B cell (primary cell): ENCODE data around the gene HCN2. TPM values are rescaled to one million over a fixed set of nuclear protein-coding genes. Genes with fewer than 3 reads are reported as not detected.

Source experiments
- ATAC-seq: fragments of 200-7000 bp; cut with Tn5 transposase; one replicate; pipeline ENCODE4 v1.10.0; 2021; ENCODE audit warnings: low read depth, mild to moderate bottlenecking, moderate number of reproducible peaks, moderate library complexity
- CTCF ChIA-PET: fragments of 350-600 bp; sonication (Branson Sonifier 250); formaldehyde crosslinking; loops from one replicate; lab custom pipeline; 2021; ENCODE audit warnings: antibody characterized with exemption, inconsistent platforms; lab: Charles Lee
- POLR2A ChIA-PET: fragments of 350-600 bp; sonication (Branson Sonifier 250); formaldehyde crosslinking; loops from one replicate; lab custom pipeline; 2021; ENCODE audit warnings: antibody characterized with exemption; lab: Charles Lee
- DNase-seq: peaks from one replicate; pipeline ENCODE4 v3.0.0; 2013
- H2AFZ ChIP-seq: 2 replicates; pipeline ENCODE4 v1.6.1; 2012; ENCODE audit warnings: mild to moderate bottlenecking, low read depth, low read length; ENCODE audit not compliant: insufficient read depth, poor library complexity, severe bottlenecking
- H3K27ac ChIP-seq, 2 donors: 1 replicate in 1 of 2; 2 replicates in 1 of 2; pipeline ENCODE4 v1.5.1; 2012 to 2013; ENCODE audit warnings: low read length in 2 of 2, mild to moderate bottlenecking in 2 of 2, moderate library complexity in 1 of 2
- H3K27me3 ChIP-seq, 4 experiments: fragments of 200-600 bp in 1 of 4; sonication (generic) in 1 of 4; replicated peaks in 1 of 4; 1 replicate in 2 of 4; 2 replicates in 2 of 4; pipeline versions ENCODE4 v1.6.1 to v1.7.0; 2013 to 2016; ENCODE audit warnings: low read length in 3 of 4, mild to moderate bottlenecking in 2 of 4, mixed read lengths in 1 of 4, moderate library complexity in 1 of 4; ENCODE audit not compliant: insufficient read depth in 4 of 4, control insufficient read depth in 3 of 4; ENCODE audit errors: control extremely low read depth in 1 of 4
- H3K36me3 ChIP-seq, 2 experiments: replicated peaks in 1 of 2; 1 replicate in 1 of 2; 2 replicates in 1 of 2; pipeline versions ENCODE4 v1.6.1 to v1.7.1; 2013; ENCODE audit warnings: low read length in 1 of 2; ENCODE audit not compliant: insufficient read depth in 2 of 2, control insufficient read depth in 1 of 2; ENCODE audit errors: control extremely low read depth in 1 of 2, extremely low read depth in 1 of 2
- H3K4me1 ChIP-seq, 2 donors: fragments of 200-600 bp in 1 of 2; sonication (generic) in 1 of 2; 1 replicate in 1 of 2; 2 replicates in 1 of 2; pipeline versions ENCODE4 v1.5.1 to v1.6.1; 2013 to 2017; ENCODE audit warnings: low read length in 2 of 2; ENCODE audit not compliant: control insufficient read depth in 2 of 2, insufficient read depth in 2 of 2
- H3K4me2 ChIP-seq: replicated peaks from 2 replicates; pipeline ENCODE3; 2012; ENCODE audit warnings: mild to moderate bottlenecking, low read depth, low read length; ENCODE audit not compliant: poor library complexity, severe bottlenecking
- H3K4me3 ChIP-seq, 5 experiments: fragments of 200-600 bp in 1 of 5; sonication (generic) in 1 of 5; 1 replicate in 3 of 5; 2 replicates in 2 of 5; pipeline versions ENCODE4 v1.5.1 to v1.7.0; 2011 to 2016; ENCODE audit warnings: low read length in 4 of 5, mild to moderate bottlenecking in 4 of 5, low read depth in 2 of 5, control low read depth in 1 of 5, moderate library complexity in 1 of 5; ENCODE audit not compliant: insufficient read depth in 1 of 5; ENCODE audit errors: control extremely low read depth in 1 of 5, extremely low read depth in 1 of 5
- H3K79me2 ChIP-seq: fragments of 200-600 bp; sonication (generic); one replicate; pipeline ENCODE4 v1.6.0; 2016; ENCODE audit warnings: low read length; ENCODE audit not compliant: control insufficient read depth, insufficient read depth
- H3K9ac ChIP-seq: fragments of 200-600 bp; sonication (generic); 2 replicates; pipeline ENCODE4 v1.6.1; 2017; ENCODE audit warnings: mild to moderate bottlenecking, low read length, moderate library complexity
- H3K9me3 ChIP-seq, 3 donors: one replicate each; pipeline versions ENCODE4 v1.6.1 to v1.7.1; 2013; ENCODE audit warnings: low read length in 2 of 3; ENCODE audit not compliant: control insufficient read depth in 2 of 3, insufficient read depth in 1 of 3; ENCODE audit errors: control extremely low read depth in 1 of 3
- H4K20me1 ChIP-seq: 2 replicates; pipeline ENCODE4 v1.6.0; 2012; ENCODE audit warnings: mild to moderate bottlenecking, low read length; ENCODE audit not compliant: insufficient read depth, control insufficient read depth, poor library complexity, severe bottlenecking
- H3K27ac Mint-ChIP-seq: one replicate; pipeline ENCODE4 v1.8.0; 2021; ENCODE audit warnings: mixed read lengths
- H3K27me3 Mint-ChIP-seq: one replicate; pipeline ENCODE4 v1.8.0; 2021; ENCODE audit warnings: mixed read lengths
- H3K4me1 Mint-ChIP-seq: one replicate; pipeline ENCODE4 v1.8.0; 2021; ENCODE audit warnings: mixed read lengths
- H3K4me3 Mint-ChIP-seq: one replicate; pipeline ENCODE4 v1.8.0; 2021; ENCODE audit warnings: mixed read lengths
- H3K9me3 Mint-ChIP-seq: one replicate; pipeline ENCODE4 v1.8.0; 2022; ENCODE audit warnings: mixed read lengths; ENCODE audit not compliant: insufficient read depth
- EZH2 ChIP-seq: IDR thresholded peaks from 2 replicates; pipeline ENCODE4 v1.6.1; 2012; ENCODE audit warnings: borderline replicate concordance, low read depth, mild to moderate bottlenecking, moderate library complexity, low read length; ENCODE audit not compliant: insufficient read depth, poor library complexity, severe bottlenecking
- WGBS: methylation state at CpG from one replicate; pipeline ENCODE4 v1.1.5; 2013; ENCODE audit warnings: missing lambda C conversion rate; ENCODE audit not compliant: insufficient coverage; 5-methylcytosine and 5-hydroxymethylcytosine counted together
- intact Hi-C: fragments of 100-400 bp; cut with micrococcal nuclease; formaldehyde crosslinking; loops from one replicate; pipeline ENCODE4 v1.10.0; 2022
- polyA plus RNA-seq: library from polyadenylated mRNA; depleted of rRNA; stranded (reverse); fragments of >200 nt; gene quantifications from 2 replicates; pipeline ENCODE4 v1.2.3, GENCODE V29; 2012
- total RNA-seq, 2 donors: library from RNA; stranded (reverse); fragments of 120-200 nt in 1 of 2; gene quantifications; 1 replicate in 1 of 2; 2 replicates in 1 of 2; pipeline versions ENCODE4 v1.2.3 to v1.2.4, GENCODE V29; 2013 to 2022
- TF ChIP-seq, protein P1 (sequence below): fragments of 200-600 bp; IDR thresholded peaks from one replicate; pipeline ENCODE4 v1.8.0; 2022; ENCODE audit warnings: antibody characterized with exemption, mild to moderate bottlenecking

Gene HCN2
- total and polyA plus RNA-seq, 2 donors (not counting 1 experiment from before 2014, with no cell fraction given): 0.27 to 0.57 TPM

DNA sequence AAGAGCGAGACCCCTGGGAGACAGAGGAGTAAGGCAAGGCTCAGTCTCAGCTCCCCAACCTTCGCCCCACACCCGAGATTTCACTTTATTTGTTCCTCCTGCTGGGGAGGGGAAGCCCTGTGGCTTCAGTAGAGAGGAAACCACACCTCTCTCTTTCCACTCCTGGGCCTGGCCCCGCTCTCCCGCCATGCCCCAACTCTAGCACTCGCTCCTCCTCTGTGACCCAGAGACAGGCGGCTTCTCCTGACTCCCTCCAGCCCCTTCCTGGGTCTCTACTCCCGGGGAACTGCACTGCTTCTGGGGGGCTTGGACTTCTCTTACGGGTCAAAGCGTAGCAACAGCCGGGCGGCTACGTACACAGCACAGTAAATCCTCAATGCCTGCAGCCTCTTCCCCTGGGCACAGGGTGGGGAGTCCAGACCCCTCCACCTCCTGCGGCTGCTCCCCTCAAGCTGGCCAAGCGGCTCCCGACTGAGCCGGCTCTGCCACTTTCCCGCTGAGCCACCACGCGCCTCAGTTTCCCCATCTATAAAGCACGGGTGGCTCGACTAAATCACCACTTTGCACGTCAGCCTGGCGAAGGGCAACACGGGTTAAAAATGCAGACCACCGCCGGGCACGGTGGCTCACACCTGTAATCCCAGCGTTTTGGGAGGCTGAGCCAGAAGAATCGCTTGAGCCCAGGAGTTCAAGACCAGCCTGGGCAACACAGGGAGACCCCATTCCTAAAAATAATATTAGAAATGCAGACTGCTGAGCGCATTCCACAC lies 71.9 kb downstream of the HCN2 start:
- peak; percentile 34 for ATAC-seq
- Mint-ChIP-seq H3K27ac (peak overlapping the region; percentile 98), H3K4me1 (peaks cover 56% of the 10 kb centered on the region), H3K9me3 (no peaks in the 10 kb centered on the region), H3K4me3 (peak overlapping the region; percentile 96), H3K27me3 (no peaks in the 10 kb centered on the region)
- Histone ChIP-seq H4K20me1 (peaks cover 61% of the 10 kb centered on the region), H3K79me2 (peaks cover 70% of the 10 kb centered on the region), H3K4me1 (peaks cover 33 to 69% of the 10 kb centered on the region in 2 donors), H3K4me2 (peak overlapping the region; percentile 96), H2AFZ (peak overlapping the region; percentile 90), H3K36me3 (peaks cover 0 to 25% of the 10 kb centered on the region in 2 experiments), H3K4me3 (peak overlapping the region; percentile 65 to 94 (median 82)), H3K9me3 (peaks cover 0 to 4% (median 0%) of the 10 kb centered on the region in 3 donors), H3K27me3 (no peaks in the 10 kb centered on the region), H3K9ac (peak overlapping the region; percentile 79), H3K27ac (peak overlapping the region; percentile 87 to 97)
- ChIA-PET CTCF (interaction anchor here (0.7 kb wide), 1 partner anchor 73 kb away, joined by 3 read pairs; no protein-coding TSS in a partner anchor), POLR2A (interaction anchor here (2.3 kb wide), 1 partner anchor 13 kb away, joined by 6 read pairs; no protein-coding TSS in a partner anchor)
- WGBS: 3% methylated on average over 28 of the region's 31 CpGs
- peak; percentile 78 for DNase-seq
- no peak for TF ChIP-seq EZH2
- TF ChIP-seq, protein P1, sequence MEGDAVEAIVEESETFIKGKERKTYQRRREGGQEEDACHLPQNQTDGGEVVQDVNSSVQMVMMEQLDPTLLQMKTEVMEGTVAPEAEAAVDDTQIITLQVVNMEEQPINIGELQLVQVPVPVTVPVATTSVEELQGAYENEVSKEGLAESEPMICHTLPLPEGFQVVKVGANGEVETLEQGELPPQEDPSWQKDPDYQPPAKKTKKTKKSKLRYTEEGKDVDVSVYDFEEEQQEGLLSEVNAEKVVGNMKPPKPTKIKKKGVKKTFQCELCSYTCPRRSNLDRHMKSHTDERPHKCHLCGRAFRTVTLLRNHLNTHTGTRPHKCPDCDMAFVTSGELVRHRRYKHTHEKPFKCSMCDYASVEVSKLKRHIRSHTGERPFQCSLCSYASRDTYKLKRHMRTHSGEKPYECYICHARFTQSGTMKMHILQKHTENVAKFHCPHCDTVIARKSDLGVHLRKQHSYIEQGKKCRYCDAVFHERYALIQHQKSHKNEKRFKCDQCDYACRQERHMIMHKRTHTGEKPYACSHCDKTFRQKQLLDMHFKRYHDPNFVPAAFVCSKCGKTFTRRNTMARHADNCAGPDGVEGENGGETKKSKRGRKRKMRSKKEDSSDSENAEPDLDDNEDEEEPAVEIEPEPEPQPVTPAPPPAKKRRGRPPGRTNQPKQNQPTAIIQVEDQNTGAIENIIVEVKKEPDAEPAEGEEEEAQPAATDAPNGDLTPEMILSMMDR: no peak
- intact Hi-C loops: loop anchor here (2.0 to 10.0 kb wide), 4 partner anchors 15 to 263 kb away; partner anchors contain the start of genes ARID3A, CDC34 and POLRMT
